SJSA1 (cell line): ENCODE results near the gene PLEKHM3. TPM values are rescaled to one million over a fixed set of nuclear protein-coding genes. Genes with fewer than 3 reads are reported as not detected.
A peak's percentile ranks its signal among the peaks of the same experiment; 100 is the strongest.
"Not testable (repeated sequence)": the region's sequence is repeated elsewhere in the genome, so short reads cannot be mapped to it uniquely, and the experiment has no call there.

Experiments
- DNase-seq, 2 experiments: peaks; one replicate each; pipeline ENCODE4 v3.0.0-alpha.2; 2015 to 2020; ENCODE audit warnings: low spot score in 2 of 2, low read depth in 1 of 2
- H3K27ac ChIP-seq: fragments of 250-450 bp; sonication (Bioruptor Pico); 2 replicates; pipeline ENCODE4 v1.5.1; 2020; ENCODE audit warnings: mild to moderate bottlenecking, moderate library complexity
- H3K27me3 ChIP-seq: fragments of 250-450 bp; sonication (Bioruptor Pico); replicated peaks from 2 replicates; pipeline ENCODE4 v1.5.1; 2020; ENCODE audit warnings: mild to moderate bottlenecking, moderate library complexity
- H3K36me3 ChIP-seq: fragments of 250-450 bp; sonication (Bioruptor Pico); 2 replicates; pipeline ENCODE4 v1.5.1; 2020; ENCODE audit warnings: mild to moderate bottlenecking
- H3K4me1 ChIP-seq: fragments of 250-450 bp; sonication (Bioruptor Pico); replicated peaks from 2 replicates; pipeline ENCODE4 v1.6.1; 2021; ENCODE audit warnings: mild to moderate bottlenecking
- H3K4me3 ChIP-seq: fragments of 250-450 bp; sonication (Bioruptor Pico); 2 replicates; pipeline ENCODE4 v1.5.1; 2020; ENCODE audit warnings: mild to moderate bottlenecking
- H3K9me3 ChIP-seq: fragments of 250-450 bp; sonication (Bioruptor Pico); replicated peaks from 2 replicates; pipeline ENCODE4 v1.5.1; 2020; ENCODE audit warnings: mild to moderate bottlenecking
- total RNA-seq: library from RNA; depleted of rRNA; stranded (reverse); fragments of >200 nt; shearing (Covaris generic); gene quantifications from 2 replicates; pipeline ENCODE4 v1.2.3, GENCODE V29; 2014

Gene PLEKHM3
- total RNA-seq, 1 experiment from 2014 or later = 5.8 TPM

GRCh38 chr2:208024091-208024490, 1.2 kb downstream of the PLEKHM3 start:
- DNase-seq = no peak
- no peak overlapping the region for H3K27ac ChIP-seq
- no peak overlapping the region for H3K4me3 ChIP-seq
- peaks cover 5% of the 10 kb centered on the region for H3K4me1 ChIP-seq
- H3K36me3 ChIP-seq = no peaks in the 10 kb centered on the region
- no peaks in the 10 kb centered on the region for H3K9me3 ChIP-seq
- no peaks in the 10 kb centered on the region for H3K27me3 ChIP-seq

DNA sequence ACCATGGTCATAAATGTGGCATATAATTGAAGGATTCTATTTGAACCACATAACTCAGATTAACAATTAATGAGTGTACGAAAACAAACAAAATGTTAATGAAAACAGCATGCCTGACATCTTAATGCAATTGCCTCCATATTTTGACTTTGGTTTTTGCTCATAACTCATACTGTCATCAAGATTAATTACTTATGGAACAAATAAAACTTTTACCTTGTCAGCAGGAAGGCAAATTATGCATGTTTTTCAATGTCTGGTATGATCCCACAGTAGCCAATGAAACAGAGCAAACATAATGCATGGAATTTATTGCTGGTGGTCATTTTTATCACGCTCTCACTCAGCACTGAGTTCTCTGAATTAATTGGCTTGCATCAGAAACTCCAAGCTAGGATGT, 5.1 kb downstream of the PLEKHM3 start:
- no peaks in the 10 kb centered on the region for H3K9me3 ChIP-seq
- no peaks in the 10 kb centered on the region for H3K4me1 ChIP-seq
- H3K27ac ChIP-seq = no peak overlapping the region
- no peak for DNase-seq
- H3K36me3 ChIP-seq = no peaks in the 10 kb centered on the region
- no peaks in the 10 kb centered on the region for H3K27me3 ChIP-seq
- no peak overlapping the region for H3K4me3 ChIP-seq

DNA sequence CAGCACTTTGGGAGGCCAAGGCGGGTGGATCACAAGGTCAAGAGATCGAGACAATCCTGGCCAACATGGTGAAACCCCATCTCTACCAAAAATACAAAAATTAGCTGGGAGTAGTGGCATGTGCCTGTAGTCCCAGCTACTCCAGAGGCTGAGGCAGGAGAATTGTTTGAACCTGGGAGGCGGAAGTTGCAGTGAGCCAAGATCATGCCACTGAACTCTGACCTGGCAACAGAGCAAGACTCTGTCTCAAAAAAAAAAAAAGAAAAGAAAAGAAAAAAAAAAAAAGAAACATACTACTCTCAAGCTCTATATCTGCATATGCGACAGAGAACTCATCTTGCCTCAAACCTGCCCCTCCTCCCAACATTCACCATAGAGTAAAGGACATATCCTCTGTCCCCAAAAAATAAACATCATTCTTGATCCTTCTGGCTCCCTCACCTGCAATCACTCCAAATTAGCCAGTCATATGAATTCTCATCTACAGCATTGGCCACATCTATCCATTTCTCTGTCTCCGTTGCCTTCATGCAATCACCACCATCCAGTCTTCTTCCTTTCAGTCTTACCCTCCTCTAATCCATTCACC, 7.1 kb downstream of the PLEKHM3 start:
- H3K27ac ChIP-seq, H3K9me3 ChIP-seq, H3K4me1 ChIP-seq, DNase-seq, H3K36me3 ChIP-seq, H3K4me3 ChIP-seq, H3K27me3 ChIP-seq: not testable (repeated sequence)

GRCh38 chr2:208017721-208018120, 7.6 kb downstream of the PLEKHM3 start:
- no peak for DNase-seq
- H3K4me1 ChIP-seq = peaks cover 13% of the 10 kb centered on the region
- H3K36me3 ChIP-seq = no peaks in the 10 kb centered on the region
- no peak overlapping the region for H3K27ac ChIP-seq
- H3K9me3 ChIP-seq = no peaks in the 10 kb centered on the region
- no peak overlapping the region for H3K4me3 ChIP-seq
- no peaks in the 10 kb centered on the region for H3K27me3 ChIP-seq

- H3K36me3 ChIP-seq = no peaks in the 10 kb centered on the region
- H3K27ac ChIP-seq = no peak overlapping the region
- H3K4me1 ChIP-seq = peaks cover 13% of the 10 kb centered on the region
- no peak for DNase-seq
- H3K27me3 ChIP-seq = no peaks in the 10 kb centered on the region
- H3K9me3 ChIP-seq = no peaks in the 10 kb centered on the region
- no peak overlapping the region for H3K4me3 ChIP-seq
These were observed 9.9 kb downstream of the PLEKHM3 start for GRCh38 chr2:208015475-208015874.

DNA sequence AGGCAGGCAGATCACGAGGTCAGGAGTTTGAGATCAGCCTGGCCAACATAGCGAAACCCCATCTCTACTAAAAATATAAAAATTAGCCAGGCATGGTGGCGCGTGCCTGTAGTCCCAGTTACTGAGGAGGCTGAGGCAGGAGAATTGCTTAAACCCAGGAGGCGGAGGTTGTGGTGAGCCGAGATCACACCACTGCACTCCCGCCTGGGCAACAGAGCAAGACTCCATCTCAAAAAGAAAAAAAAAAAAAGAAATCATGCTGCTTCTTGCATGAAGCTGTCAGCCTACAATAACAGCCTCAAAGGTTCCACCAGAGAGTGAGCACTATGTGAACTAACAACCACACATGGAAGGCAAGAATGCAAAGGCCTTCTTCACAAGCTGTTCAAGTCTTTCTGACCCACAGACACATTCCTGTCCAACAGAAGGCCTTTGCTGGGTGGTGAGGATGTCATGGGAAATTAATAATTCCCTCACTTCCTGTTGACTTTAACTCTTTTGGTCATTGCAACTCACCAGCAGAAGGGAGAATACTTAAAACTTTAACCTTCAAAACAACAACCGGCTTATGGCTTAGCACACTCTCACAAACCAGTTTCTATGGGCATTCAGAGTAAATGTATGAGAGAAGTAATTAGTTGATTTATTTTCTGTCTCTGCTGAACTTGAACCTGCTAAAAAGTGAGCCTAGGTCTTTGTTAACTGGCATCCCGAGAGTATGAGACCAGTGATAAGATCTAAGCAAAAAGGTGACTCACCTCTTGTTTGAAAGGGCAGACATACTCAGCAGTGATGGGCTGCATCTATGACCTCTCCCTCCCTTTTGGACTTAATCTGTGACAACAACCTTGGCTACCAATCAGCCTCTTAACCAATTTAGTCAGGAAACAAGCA, 11.8 kb downstream of the PLEKHM3 start:
- 0 out of 2 replicates have a peak overlapping the region, but pooled peaks have one; percentile 18 for H3K27ac ChIP-seq
- H3K4me3 ChIP-seq = no peak overlapping the region
- no peaks in the 10 kb centered on the region for H3K9me3 ChIP-seq
- no peaks in the 10 kb centered on the region for H3K27me3 ChIP-seq
- H3K4me1 ChIP-seq = peaks cover 13% of the 10 kb centered on the region
- no peaks in the 10 kb centered on the region for H3K36me3 ChIP-seq
- DNase-seq = peak in 1 of 2 experiments; percentile 19

DNA sequence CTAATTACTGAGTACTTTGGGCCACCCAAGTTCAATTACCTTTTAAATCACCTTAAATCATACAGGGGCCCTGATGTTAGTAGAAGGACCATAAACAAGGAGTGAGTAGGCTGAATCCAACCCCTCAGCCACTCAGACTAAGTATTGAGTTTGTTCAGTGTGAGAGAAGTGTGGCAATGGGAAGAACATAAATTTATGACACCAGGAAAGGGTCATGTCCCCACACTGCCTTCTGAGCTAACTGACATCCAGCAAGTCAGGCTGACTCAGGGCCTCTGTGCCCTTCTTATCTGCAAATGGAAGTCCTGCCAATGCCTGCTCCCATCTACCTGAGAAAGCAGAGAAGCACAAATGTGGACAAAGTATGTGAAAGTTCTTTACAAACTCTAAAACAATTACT, 12.9 kb downstream of the PLEKHM3 start:
- no peaks in the 10 kb centered on the region for H3K9me3 ChIP-seq
- no peak overlapping the region for H3K27ac ChIP-seq
- DNase-seq = no peak
- peaks cover 13% of the 10 kb centered on the region for H3K4me1 ChIP-seq
- H3K36me3 ChIP-seq = no peaks in the 10 kb centered on the region
- H3K27me3 ChIP-seq = no peaks in the 10 kb centered on the region
- no peak overlapping the region for H3K4me3 ChIP-seq

DNA sequence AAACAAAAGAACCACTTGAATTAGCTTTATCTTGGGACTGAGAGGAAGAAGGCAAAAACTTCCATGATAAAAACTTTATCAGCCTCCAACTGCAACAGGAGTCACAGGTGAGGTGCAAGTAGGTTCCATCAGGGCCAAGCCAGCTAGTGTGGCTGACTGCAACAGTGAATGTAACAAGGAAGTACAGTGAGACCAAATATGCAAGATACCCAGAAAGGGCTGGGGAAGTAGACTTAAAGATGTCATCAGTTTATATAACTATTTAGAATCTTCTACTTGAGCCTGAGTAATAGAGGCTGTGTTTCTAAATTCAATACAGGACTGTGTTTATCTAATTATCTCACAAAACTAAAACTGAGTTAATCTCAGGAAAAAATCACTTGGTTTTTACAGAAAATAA, 14.8 kb downstream of the PLEKHM3 start:
- DNase-seq = no peak
- H3K4me3 ChIP-seq = no peak overlapping the region

GRCh38 chr2:208006833-208007232, 18.5 kb downstream of the PLEKHM3 start:
- Histone ChIP-seq H3K27ac (no peak overlapping the region), H3K4me3 (no peak overlapping the region), H3K4me1 (peaks cover 4% of the 10 kb centered on the region), H3K27me3 (no peaks in the 10 kb centered on the region), H3K36me3 (no peaks in the 10 kb centered on the region), H3K9me3 (no peaks in the 10 kb centered on the region)
- DNase-seq = no peak

More for the DNA sequence above, 14.8 kb downstream of the PLEKHM3 start:
- no peaks in the 10 kb centered on the region for H3K36me3 ChIP-seq
- H3K27ac ChIP-seq = no peak overlapping the region
- H3K4me1 ChIP-seq = peaks cover 17% of the 10 kb centered on the region
- no peaks in the 10 kb centered on the region for H3K9me3 ChIP-seq
- no peaks in the 10 kb centered on the region for H3K27me3 ChIP-seq

- no peaks in the 10 kb centered on the region for H3K9me3 ChIP-seq
- H3K27ac ChIP-seq = no peak overlapping the region
- DNase-seq = no peak
- peaks cover 4% of the 10 kb centered on the region for H3K4me1 ChIP-seq
- H3K27me3 ChIP-seq = no peaks in the 10 kb centered on the region
- no peaks in the 10 kb centered on the region for H3K36me3 ChIP-seq
- no peak overlapping the region for H3K4me3 ChIP-seq
These were observed 19.0 kb downstream of the PLEKHM3 start for GRCh38 chr2:208006337-208006736.

DNA sequence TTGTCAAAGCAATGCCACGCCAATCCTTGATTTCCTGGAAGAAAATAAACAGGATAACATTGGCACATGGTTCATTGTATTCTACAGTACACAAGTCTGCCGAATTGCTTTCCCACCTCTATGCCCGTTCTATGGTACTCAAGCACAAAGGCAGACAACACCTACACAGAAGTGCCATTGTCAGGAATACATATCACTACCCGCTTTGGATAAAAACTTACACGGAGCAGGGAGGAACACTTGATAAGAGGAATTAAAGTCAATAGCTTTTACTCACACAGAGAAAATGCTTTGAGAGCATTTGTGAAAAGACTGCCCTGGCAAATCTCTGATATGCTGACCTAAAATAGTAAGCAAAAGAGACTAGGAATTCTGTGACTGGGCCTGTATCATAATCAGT, 23.4 kb downstream of the PLEKHM3 start:
- H3K27me3 ChIP-seq = no peaks in the 10 kb centered on the region
- no peak overlapping the region for H3K27ac ChIP-seq
- H3K4me3 ChIP-seq = no peak overlapping the region
- no peaks in the 10 kb centered on the region for H3K36me3 ChIP-seq
- DNase-seq = no peak
- peaks cover 12% of the 10 kb centered on the region for H3K4me1 ChIP-seq
- H3K9me3 ChIP-seq = no peaks in the 10 kb centered on the region

DNA sequence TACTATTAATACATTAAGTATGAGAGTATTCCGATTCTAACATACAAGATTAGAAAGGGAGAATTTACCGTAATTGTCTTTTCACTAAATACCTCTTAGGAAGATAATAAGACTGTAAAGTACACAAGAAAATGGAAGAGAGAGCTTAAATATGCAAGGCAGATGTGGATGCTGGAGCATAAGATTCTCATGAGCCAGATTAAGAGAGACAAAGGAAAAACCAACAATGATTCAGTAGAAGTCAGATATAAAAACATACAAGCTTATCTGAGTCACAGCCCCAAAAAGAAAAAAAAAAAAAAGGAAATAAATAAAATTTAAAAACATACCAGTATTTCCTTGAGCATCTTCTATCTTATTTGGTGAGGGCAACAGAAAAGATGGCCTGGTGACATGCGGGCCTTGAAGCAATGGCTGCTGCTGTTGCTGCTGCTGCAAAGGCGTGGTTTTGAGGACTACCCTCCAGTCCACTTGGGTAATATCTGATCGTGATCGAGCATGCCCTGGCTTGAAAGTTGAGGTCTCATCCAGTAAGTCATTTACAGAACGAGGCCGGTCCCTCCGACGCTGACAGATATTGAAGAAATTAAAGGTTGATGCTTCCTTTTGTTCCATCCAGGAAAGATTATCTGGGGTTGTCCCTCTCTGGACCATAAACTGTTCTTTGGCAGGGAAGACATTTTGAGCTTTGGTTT, 24.5 kb downstream of the PLEKHM3 start:
- Histone ChIP-seq H3K36me3 (no peaks in the 10 kb centered on the region), H3K27me3 (no peaks in the 10 kb centered on the region), H3K4me3 (no peak overlapping the region), H3K4me1 (peaks cover 8% of the 10 kb centered on the region), H3K9me3 (no peaks in the 10 kb centered on the region), H3K27ac (no peak overlapping the region)
- peak in 1 of 2 experiments; percentile 30 for DNase-seq

- Histone ChIP-seq H3K4me1 (peaks cover 8% of the 10 kb centered on the region), H3K27me3 (no peaks in the 10 kb centered on the region), H3K27ac (no peak overlapping the region), H3K4me3 (no peak overlapping the region), H3K36me3 (no peaks in the 10 kb centered on the region), H3K9me3 (no peaks in the 10 kb centered on the region)
- DNase-seq = no peak
These were observed 28.5 kb downstream of the PLEKHM3 start for GRCh38 chr2:207996848-207997247.

DNA sequence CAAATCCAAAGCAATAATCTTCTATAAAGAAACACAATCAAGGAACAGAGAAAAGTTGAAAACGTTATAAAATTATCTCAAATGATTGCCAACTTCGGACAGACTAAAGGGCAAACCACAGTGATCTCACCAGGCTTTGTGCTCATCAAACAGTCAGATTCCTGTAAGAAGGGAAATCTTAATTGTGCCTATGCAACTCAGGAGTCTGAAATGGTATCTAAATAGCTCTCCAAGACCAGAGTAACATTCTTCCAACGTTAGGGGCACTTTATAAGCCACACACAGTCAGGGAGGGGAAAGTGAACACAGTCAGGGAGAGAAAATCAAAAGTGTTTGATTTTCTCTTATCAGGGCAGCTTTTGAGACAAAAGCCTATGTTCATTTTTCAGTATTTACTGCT, 29.4 kb downstream of the PLEKHM3 start:
- no peaks in the 10 kb centered on the region for H3K9me3 ChIP-seq
- H3K4me1 ChIP-seq = peaks cover 8% of the 10 kb centered on the region
- no peak overlapping the region for H3K27ac ChIP-seq
- no peak for DNase-seq
- no peak overlapping the region for H3K4me3 ChIP-seq
- no peaks in the 10 kb centered on the region for H3K27me3 ChIP-seq
- H3K36me3 ChIP-seq = no peaks in the 10 kb centered on the region
